HG02763 (cell line): ENCODE measurements around the gene FOXRED2.
"Not testable (repeated sequence)": the region's sequence is repeated elsewhere in the genome, so short reads cannot be mapped to it uniquely, and the experiment has no call there.

Source experiments
- ATAC-seq: cut with Tn5 transposase; IDR thresholded peaks from one replicate; pipeline ENCODE4 v1.9.1; 2021; ENCODE audit warnings: mild to moderate bottlenecking, moderate library complexity; ENCODE audit not compliant: unreplicated experiment

The FOXRED2 gene

DNA sequence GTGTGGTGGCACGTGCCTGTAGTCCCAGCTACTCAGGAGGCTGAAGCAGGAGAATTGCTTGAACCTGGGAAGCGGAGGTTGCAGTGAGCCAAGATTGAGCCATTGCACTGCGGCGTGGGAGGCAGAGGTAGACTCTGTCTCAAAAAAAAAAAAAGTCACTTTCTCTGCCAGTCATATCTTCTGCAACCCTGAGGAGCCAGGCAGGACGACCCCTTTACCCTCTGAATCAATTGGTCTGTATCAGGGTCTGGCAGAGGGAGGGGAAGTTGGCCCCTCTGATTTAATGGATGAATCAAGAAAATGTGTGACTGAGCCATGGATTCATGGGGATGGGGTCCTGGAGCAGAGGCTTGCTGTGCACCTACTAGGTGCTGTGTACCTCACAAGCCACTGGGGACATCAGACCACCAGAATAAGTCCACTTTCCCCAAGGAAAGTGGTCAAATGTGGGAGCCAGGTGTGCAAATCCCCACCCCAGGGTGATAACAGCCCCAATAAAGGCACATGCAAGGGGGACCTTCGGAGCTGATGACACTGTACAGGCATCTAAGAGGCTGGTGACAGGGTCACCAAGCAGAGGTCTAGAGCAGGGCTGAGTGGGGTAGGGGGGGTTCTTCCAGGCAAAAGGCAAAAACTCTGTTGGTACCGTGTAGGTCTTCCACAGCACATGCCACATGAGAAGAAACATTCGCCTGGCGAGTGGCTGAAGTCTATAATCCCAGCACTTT, 54.4 kb downstream of the FOXRED2 start:
- ATAC-seq: no peak

- not testable (repeated sequence) for ATAC-seq
These were observed 55.9 kb downstream of the FOXRED2 start for GRCh38 chr22:36450923-36451322.

DNA sequence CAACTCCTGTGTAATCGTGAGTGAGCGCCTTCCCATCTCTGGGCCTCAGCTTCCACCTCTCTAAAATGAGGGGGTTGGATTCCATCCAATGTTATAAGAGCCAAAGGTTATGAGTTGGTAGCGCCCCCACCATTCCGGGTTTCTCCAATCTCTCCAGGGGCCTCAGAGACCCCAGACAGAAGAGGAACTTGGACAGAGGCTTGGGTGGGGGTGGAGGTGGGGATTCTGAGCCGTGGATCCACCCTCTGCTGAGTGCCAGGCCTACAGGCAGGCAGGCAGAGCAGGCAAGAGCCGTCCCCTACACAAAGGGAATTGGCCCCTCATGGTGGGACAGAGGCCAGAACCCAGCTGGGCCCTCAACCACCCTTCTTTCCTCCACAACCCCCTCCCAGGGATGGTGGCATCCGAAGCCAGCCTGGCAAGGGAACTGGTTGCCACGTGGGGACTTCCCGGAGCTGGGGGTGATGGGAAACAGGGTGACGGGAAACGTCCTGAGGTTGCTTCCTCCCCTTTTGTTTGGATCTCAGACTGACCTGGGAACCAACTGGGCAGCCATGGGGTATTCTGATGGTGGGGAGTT, 57.2 kb downstream of the FOXRED2 start:
- no peak for ATAC-seq

DNA sequence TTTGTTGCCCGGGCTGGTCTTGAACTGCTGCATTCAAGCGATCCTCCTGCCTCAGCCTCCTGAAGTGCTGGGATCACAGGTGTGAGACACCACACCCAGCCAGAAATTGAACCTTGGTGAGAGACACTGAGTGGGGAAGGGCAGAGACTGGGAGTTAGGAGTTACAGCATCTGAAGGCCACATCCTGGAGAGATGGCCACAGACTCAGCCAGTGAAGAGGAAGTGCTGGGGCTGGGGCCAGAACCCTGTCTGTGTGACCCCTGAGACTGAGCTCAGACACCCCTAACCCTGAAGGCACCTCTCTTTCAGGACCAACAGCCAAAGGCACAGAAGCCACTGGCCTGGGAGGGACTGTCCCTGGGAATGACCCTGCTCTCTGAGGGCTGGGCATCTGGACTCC, 59.2 kb downstream of the FOXRED2 start:
- no peak for ATAC-seq

DNA sequence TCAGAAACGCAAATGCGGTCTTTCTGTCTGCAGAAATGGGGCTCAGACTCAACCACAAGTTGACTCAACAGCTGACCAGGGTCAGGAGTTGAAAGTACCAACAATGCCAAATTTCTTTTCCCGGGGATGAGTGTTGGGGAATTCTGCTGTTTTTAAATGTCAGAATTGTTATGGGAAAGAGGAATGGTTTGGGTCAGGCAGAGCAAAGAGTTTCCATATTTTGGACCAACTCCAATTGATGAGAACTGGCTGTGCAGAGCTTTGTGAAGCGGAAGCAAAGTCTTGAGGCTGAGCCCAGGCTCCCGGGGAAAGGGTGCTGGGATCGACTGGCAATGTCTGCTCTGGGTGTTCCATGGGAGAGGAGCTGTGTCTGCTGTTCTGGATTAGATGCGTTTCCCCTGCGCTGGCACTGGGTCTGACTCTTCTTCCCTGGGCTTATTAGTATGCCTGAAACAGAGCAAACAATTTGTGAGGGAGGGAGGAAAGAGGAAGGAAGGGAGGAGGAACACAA, 61.6 kb downstream of the FOXRED2 start:
- no peak for ATAC-seq

DNA sequence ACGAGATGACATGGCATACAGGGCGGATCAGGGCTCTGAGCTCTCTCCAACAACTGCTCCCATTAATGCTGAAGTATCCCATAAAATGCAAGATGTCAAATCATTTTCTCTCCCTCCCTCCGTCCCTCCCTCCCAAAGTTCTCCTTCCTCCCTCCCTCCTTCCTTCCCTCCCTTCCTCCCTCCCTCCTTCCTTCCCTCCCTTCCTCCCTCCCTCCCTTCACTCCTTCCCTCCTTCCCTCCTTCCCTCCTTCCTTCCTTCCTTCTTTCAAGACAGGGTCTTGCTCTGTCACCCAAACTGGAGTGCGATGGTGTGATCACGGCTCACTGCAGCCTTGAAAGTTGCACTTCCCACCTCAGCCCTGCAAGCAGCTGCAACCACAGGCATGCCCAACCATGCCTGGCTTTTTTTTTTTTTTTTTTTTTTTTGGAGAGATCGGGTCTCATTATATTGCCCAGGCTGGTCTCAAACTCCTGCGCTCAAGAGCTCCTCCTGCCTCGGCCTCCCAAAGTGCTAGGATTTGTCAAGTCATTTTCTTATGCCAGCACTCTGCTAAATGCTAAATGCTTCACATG, 63.6 kb downstream of the FOXRED2 start:
- ATAC-seq: no peak

DNA sequence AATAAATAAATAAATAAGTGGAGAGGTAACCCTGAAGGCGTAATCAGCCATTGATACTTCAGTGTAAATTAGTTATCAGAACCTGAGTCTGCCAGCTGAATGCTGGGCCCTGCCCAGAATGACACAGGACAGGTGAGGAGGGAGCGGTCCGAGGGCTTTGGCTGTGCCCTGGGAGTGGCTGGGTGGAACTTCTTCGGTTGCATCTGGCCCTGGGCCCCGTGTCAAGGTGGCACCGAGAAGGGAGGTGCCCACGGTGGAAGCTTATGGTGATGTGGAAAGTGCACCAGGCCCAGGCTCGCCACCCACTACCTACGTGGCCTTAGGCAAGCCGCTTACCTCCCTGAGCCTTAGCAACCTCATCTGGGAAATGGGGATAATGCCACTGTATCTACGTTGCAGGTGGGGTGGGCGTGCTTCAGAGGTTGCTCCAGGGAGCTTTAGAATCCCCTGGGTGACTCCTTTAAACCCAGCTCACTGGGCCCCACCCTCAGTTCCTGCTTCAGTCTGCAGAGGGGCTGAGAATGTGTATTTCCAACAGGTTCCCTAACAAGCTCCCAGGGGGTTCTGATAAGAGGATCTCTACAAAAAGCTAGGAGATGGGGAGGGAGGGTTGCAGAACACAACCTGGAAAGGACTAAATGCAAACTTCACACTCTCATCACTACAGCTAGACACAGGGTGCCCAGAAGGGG, 64.2 kb downstream of the FOXRED2 start:
- ATAC-seq: no peak

- no peak for ATAC-seq
These were observed 66.3 kb downstream of the FOXRED2 start for GRCh38 chr22:36440429-36441002.

DNA sequence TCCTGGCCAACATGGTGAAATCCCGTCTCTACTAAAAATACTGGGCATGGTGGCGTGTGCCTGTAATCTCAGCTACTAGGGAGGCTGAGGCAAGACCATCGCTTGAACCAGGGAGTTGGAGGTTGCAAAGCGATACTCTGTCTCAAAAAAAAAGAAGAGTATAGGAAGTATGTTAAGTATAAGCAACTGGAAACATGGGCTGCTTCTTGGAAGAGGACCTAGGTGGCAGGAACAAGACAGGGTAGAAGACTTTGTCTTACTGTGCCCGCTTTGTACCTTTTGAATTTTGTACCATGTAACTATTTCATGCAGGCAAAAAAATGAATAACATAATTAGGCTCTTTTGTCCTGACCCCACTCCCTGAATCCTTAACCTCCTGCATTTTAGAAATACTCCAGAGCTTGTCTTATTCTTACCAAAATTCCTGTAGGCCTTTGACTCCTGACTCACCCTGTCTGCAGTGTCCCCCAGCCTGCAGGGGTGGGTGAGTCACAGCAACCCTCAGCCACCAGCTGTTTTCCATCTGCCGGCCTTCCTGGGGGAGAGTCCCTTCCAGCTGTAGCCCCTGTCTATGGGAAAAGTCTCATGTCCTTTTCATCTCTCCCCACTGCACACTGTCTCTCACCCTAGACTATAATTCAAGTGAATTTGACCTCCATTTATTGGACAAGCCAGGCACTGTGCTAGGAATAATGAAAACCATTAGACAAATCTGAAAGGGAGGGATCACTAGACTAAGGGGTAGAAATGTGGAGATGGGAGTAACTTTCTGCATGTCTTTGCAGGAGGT, 67.2 kb downstream of the FOXRED2 start:
- no peak for ATAC-seq
